IMR-90 (cell line): ENCODE data around the gene TMEM247. TPM values are rescaled to one million over a fixed set of nuclear protein-coding genes. Genes with fewer than 3 reads are reported as not detected.
A peak's percentile ranks its signal among the peaks of the same experiment; 100 is the strongest.

Experiments used
- ATAC-seq: fragments of 200-7000 bp; cut with Tn5 transposase; 2 replicates; pipeline ENCODE4 v1.9.1; 2020; ENCODE audit warnings: low read depth, mild to moderate bottlenecking, moderate library complexity
- BruUV-seq: library from RNA; stranded (reverse); fragments of 400-500 nt; replicated peaks from 2 replicates; lab custom pipeline; 2021; lab: Mats Ljungman, UMichigan
- CTCF ChIA-PET: fragments of 300-600 bp; formaldehyde crosslinking; extraction: SDS; loops from one replicate; lab custom pipeline; 2021; ENCODE audit warnings: antibody characterized with exemption; lab: Yijun Ruan, JAX
- POLR2A ChIA-PET: fragments of 300-600 bp; sonication (Branson Sonifier 250); formaldehyde crosslinking; loops from one replicate; lab custom pipeline; 2022; ENCODE audit warnings: antibody characterized with exemption; ENCODE audit not compliant: unreplicated experiment; lab: Charles Lee
- DNase-seq: peaks from one replicate; pipeline ENCODE4 v3.0.0; 2013
- H2AFZ ChIP-seq: replicated peaks from 2 replicates; pipeline ENCODE3; 2013; ENCODE audit warnings: low read length, mild to moderate bottlenecking; ENCODE audit not compliant: poor library complexity
- H2AK5ac ChIP-seq: 2 replicates; pipeline ENCODE4 v1.6.1; 2013; ENCODE audit warnings: low read depth, low read length, inconsistent platforms
- H2AK9ac ChIP-seq: replicated peaks from 2 replicates; pipeline ENCODE3; 2013; ENCODE audit warnings: mild to moderate bottlenecking, low read depth, low read length, moderate library complexity; ENCODE audit not compliant: poor library complexity
- H2BK120ac ChIP-seq: 2 replicates; pipeline ENCODE4 v1.6.1; 2013; ENCODE audit warnings: low read depth, low read length, inconsistent platforms
- H2BK15ac ChIP-seq: 3 replicates; pipeline ENCODE4 v1.6.1; 2013; ENCODE audit warnings: low read depth, low read length, inconsistent platforms
- H2BK20ac ChIP-seq: 2 replicates; pipeline ENCODE4 v1.6.1; 2013; ENCODE audit warnings: low read depth, mild to moderate bottlenecking, inconsistent platforms, low read length, moderate library complexity
- H2BK5ac ChIP-seq: 2 replicates; pipeline ENCODE4 v1.6.1; 2013; ENCODE audit warnings: mild to moderate bottlenecking, low read depth, low read length, inconsistent platforms; ENCODE audit not compliant: poor library complexity, severe bottlenecking
- H3K14ac ChIP-seq: replicated peaks from 2 replicates; pipeline ENCODE4 v1.6.1; 2013; ENCODE audit warnings: low read depth, low read length, inconsistent platforms
- H3K18ac ChIP-seq: 2 replicates; pipeline ENCODE4 v1.6.1; 2013; ENCODE audit warnings: low read depth, low read length, control low read depth
- H3K23ac ChIP-seq: 2 replicates; pipeline ENCODE4 v1.6.1; 2013; ENCODE audit warnings: low read depth, low read length, inconsistent platforms
- H3K27ac ChIP-seq: 2 replicates; pipeline ENCODE4 v1.5.1; 2013; ENCODE audit warnings: mild to moderate bottlenecking, control low read depth, low read length; ENCODE audit not compliant: insufficient read depth
- H3K27me3 ChIP-seq: 2 replicates; pipeline ENCODE4 v1.6.1; 2013; ENCODE audit warnings: low read length; ENCODE audit not compliant: control insufficient read depth, insufficient read depth
- H3K36me3 ChIP-seq: 2 replicates; pipeline ENCODE4 v1.6.1; 2013; ENCODE audit warnings: low read length, mixed read lengths; ENCODE audit not compliant: control insufficient read depth, insufficient read depth
- H3K4ac ChIP-seq: 2 replicates; pipeline ENCODE4 v1.6.1; 2013; ENCODE audit warnings: low read depth, low read length, inconsistent platforms
- H3K4me1 ChIP-seq: 2 replicates; pipeline ENCODE4 v1.6.1; 2013; ENCODE audit warnings: low read length, mixed read lengths; ENCODE audit not compliant: control insufficient read depth, insufficient read depth
- H3K4me2 ChIP-seq: 2 replicates; pipeline ENCODE4 v1.6.1; 2013; ENCODE audit warnings: low read depth, mild to moderate bottlenecking, control low read depth, low read length, moderate library complexity
- H3K4me3 ChIP-seq: 2 replicates; pipeline ENCODE4 v1.5.1; 2013; ENCODE audit warnings: low read depth, mild to moderate bottlenecking, control low read depth, low read length, moderate library complexity; ENCODE audit not compliant: insufficient read depth
- H3K56ac ChIP-seq: 2 replicates; pipeline ENCODE4 v1.6.1; 2013; ENCODE audit warnings: low read length, inconsistent platforms; ENCODE audit not compliant: insufficient read depth; ENCODE audit errors: extremely low read depth
- H3K79me1 ChIP-seq, 2 experiments: 2 replicates each; pipeline ENCODE4 v1.6.1; 2013; ENCODE audit warnings: low read length in 2 of 2, inconsistent platforms in 1 of 2, low read depth in 1 of 2
- H3K9ac ChIP-seq: 2 replicates; pipeline ENCODE4 v1.6.1; 2013; ENCODE audit warnings: low read depth, low read length, control low read depth
- H3K9me1 ChIP-seq: 2 replicates; pipeline ENCODE4 v1.6.1; 2013; ENCODE audit warnings: low read length, inconsistent platforms; ENCODE audit not compliant: insufficient read depth
- H3K9me3 ChIP-seq: 2 replicates; pipeline ENCODE4 v1.6.1; 2013; ENCODE audit warnings: low read length; ENCODE audit not compliant: control insufficient read depth, insufficient read depth
- H4K20me1 ChIP-seq: 2 replicates; pipeline ENCODE4 v1.6.1; 2013; ENCODE audit warnings: low read length, inconsistent platforms; ENCODE audit not compliant: insufficient read depth
- H4K5ac ChIP-seq: 2 replicates; pipeline ENCODE4 v1.6.1; 2013; ENCODE audit warnings: mild to moderate bottlenecking, low read depth, low read length, control low read depth
- H4K8ac ChIP-seq, 2 experiments: 2 replicates each; pipeline ENCODE4 v1.6.1; 2013; ENCODE audit warnings: low read depth in 2 of 2, low read length in 2 of 2, control low read depth in 1 of 2, inconsistent platforms in 1 of 2
- H4K91ac ChIP-seq: 2 replicates; pipeline ENCODE4 v1.6.1; 2013; ENCODE audit warnings: low read depth, low read length, inconsistent platforms; ENCODE audit not compliant: insufficient read depth
- BHLHE40 ChIP-seq: fragments of 150-350 bp; IDR thresholded peaks from 2 replicates; pipeline ENCODE4 v1.6.1; 2016; ENCODE audit warnings: mild to moderate bottlenecking, low read depth, low read length
- FOS ChIP-seq: fragments of 150-350 bp; IDR thresholded peaks from 2 replicates; pipeline ENCODE4 v1.6.1; 2016; ENCODE audit warnings: low read depth, low read length
- MAZ ChIP-seq: IDR thresholded peaks from 2 replicates; pipeline ENCODE4 v1.6.1; 2012; ENCODE audit warnings: low read depth, mild to moderate bottlenecking, low read length, improper control_type of control experiment, moderate library complexity, borderline replicate concordance
- WGBS, 2 experiments: methylation state at CpG; one replicate each; pipeline versions ENCODE4 v1.1.5 to v1.1.7; 2013; ENCODE audit warnings: missing lambda C conversion rate in 2 of 2; ENCODE audit not compliant: insufficient read length in 1 of 2; ENCODE audit errors: extremely low coverage in 2 of 2; 5-methylcytosine and 5-hydroxymethylcytosine counted together
- dilution Hi-C: fragments of 300-500 bp; cut with HindIII; formaldehyde crosslinking; loops from one replicate; pipeline ENCODE4 v1.14.3; 2018; ENCODE audit warnings: low sequenced_read_pairs; ENCODE audit not compliant: unreplicated experiment
- in situ Hi-C: fragments of 300-500 bp; cut with MboI; formaldehyde crosslinking; loops from 3 replicates; pipeline ENCODE4 v1.14.3; 2019; ENCODE audit warnings: low sequenced_read_pairs, inconsistent platforms, mixed read lengths
- intact Hi-C: fragments of 100-400 bp; cut with micrococcal nuclease; formaldehyde crosslinking; loops from 2 replicates; pipeline ENCODE4 v1.10.0; 2022
- polyA plus RNA-seq, 3 experiments: library from polyadenylated mRNA; depleted of rRNA; stranded (reverse); fragments of >200 nt; gene quantifications; 2 replicates each; pipeline ENCODE4 v1.2.3, GENCODE V29; 2012; ENCODE audit warnings: low replicate concordance in 1 of 3
- total RNA-seq: library from RNA; depleted of rRNA; stranded (reverse); fragments of >200 nt; gene quantifications from 2 replicates; pipeline ENCODE4 v1.2.3, GENCODE V29; 2012

Gene TMEM247
- total and polyA plus RNA-seq, 2 of the 4 experiments (the other 2 are of a cell fraction), result not detected

DNA sequence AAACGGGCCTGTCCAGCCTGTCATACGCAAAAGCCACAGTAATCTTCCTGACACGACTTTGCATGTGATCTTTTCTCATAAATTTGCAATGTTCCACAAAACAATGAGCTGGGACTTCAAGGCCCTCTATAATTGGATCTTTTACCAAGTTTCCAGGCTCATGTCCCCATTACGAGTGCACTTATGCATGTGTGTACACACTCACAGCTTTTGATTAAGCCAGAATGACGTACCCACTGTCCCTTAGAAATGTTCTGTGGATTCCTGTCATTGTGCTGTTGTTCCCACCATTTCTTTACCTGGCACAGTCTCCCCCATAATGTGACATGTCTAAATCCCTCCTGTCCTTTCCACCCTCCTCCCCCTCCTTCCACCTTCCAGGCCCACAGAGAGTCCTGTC lies 19.7 kb upstream of the TMEM247 start:
- POLR2A ChIA-PET, result no interaction called here
- intact Hi-C loops (loop anchor here (2.0 kb wide), 2 partner anchors 71 to 95 kb away; no protein-coding TSS in a partner anchor), in situ Hi-C loops (no loop called here)

More for the DNA sequence above, 19.7 kb upstream of the TMEM247 start:
- peak overlapping the region; percentile 22; the same call in 2 of the 3 replicates for H2BK15ac ChIP-seq
- no peak overlapping the region for H4K8ac ChIP-seq
- H3K4me3 ChIP-seq, result no peak overlapping the region
- dilution Hi-C loops, result no loop called here
- H3K14ac ChIP-seq, result peak overlapping the region; percentile 71
- H2BK5ac ChIP-seq, result no peak overlapping the region
- H2BK20ac ChIP-seq, result peak overlapping the region; percentile 92
- H2AK9ac ChIP-seq, result no peak overlapping the region
- no peak overlapping the region for H3K23ac ChIP-seq
- H3K27me3 ChIP-seq, result no peaks in the 10 kb centered on the region
- H3K9me3 ChIP-seq, result no peaks in the 10 kb centered on the region
- 0 out of 4 replicates have a peak, but pooled peaks cover 0 to 5% of the 10 kb centered on the region in 2 experiments for H3K79me1 ChIP-seq
- 83% methylated on average over 3 of the region's 5 CpGs; no CpG with 5 or more reads in 1 of the 2 experiments for WGBS, 2 experiments
- no peak for TF ChIP-seq MAZ
- TF ChIP-seq BHLHE40, result no peak
- no peak for TF ChIP-seq FOS
- no peak overlapping the region for H2AFZ ChIP-seq
- DNase-seq, result no peak
- H3K9ac ChIP-seq, result no peak overlapping the region
- H2AK5ac ChIP-seq, result peak overlapping the region; percentile 97; the same call in 1 of the 2 replicates
- H4K91ac ChIP-seq, result peak overlapping the region; percentile 20; the same call in 1 of the 2 replicates
- no peak overlapping the region for H3K4me2 ChIP-seq
- peak overlapping the region; percentile 49; the same call in 1 of the 2 replicates for H3K18ac ChIP-seq
- no peak overlapping the region for H3K27ac ChIP-seq
- peak overlapping the region; percentile 78 for H3K4ac ChIP-seq
- H3K4me1 ChIP-seq, result peaks cover 15% of the 10 kb centered on the region
- CTCF ChIA-PET, result interaction anchor here (0.5 to 1.1 kb wide), 2 partner anchors 97 to 470 kb away, joined by 3 to 5 read pairs; no protein-coding TSS in a partner anchor
- BruUV-seq, result no TSS peak
- no peaks in the 10 kb centered on the region for H3K36me3 ChIP-seq
- ATAC-seq, result no peak
- H4K5ac ChIP-seq, result peak overlapping the region; percentile 9; the same call in 1 of the 2 replicates
- H2BK120ac ChIP-seq, result peak overlapping the region; percentile 87; the same call in 1 of the 2 replicates
- no peak overlapping the region for H3K56ac ChIP-seq
- no peaks in the 10 kb centered on the region for H4K20me1 ChIP-seq
- 0 out of 2 replicates have a peak, but pooled peaks cover 5% of the 10 kb centered on the region for H3K9me1 ChIP-seq
